HFF-Myc (cell line): ENCODE data around the gene C2orf49.

ENCODE experiments used
- DNase-seq: peaks from one replicate; pipeline ENCODE4 v3.0.0-alpha.2; 2011; ENCODE audit warnings: low read depth; ENCODE audit errors: extremely low read depth
- H3K4me3 ChIP-seq: replicated peaks from 2 replicates; pipeline ENCODE4 v1.5.1; 2011; ENCODE audit warnings: low read depth, mild to moderate bottlenecking, control low read depth, low read length
- TF ChIP-seq, protein P1 (sequence below): IDR thresholded peaks from 2 replicates; pipeline ENCODE4 v1.5.1; 2012; ENCODE audit warnings: mild to moderate bottlenecking, low read depth, low read length, control low read depth; ENCODE audit errors: missing control alignments

The C2orf49 gene

GRCh38 chr2:105294844-105295481, 42.4 kb upstream of the C2orf49 start:
- TF ChIP-seq, protein P1, sequence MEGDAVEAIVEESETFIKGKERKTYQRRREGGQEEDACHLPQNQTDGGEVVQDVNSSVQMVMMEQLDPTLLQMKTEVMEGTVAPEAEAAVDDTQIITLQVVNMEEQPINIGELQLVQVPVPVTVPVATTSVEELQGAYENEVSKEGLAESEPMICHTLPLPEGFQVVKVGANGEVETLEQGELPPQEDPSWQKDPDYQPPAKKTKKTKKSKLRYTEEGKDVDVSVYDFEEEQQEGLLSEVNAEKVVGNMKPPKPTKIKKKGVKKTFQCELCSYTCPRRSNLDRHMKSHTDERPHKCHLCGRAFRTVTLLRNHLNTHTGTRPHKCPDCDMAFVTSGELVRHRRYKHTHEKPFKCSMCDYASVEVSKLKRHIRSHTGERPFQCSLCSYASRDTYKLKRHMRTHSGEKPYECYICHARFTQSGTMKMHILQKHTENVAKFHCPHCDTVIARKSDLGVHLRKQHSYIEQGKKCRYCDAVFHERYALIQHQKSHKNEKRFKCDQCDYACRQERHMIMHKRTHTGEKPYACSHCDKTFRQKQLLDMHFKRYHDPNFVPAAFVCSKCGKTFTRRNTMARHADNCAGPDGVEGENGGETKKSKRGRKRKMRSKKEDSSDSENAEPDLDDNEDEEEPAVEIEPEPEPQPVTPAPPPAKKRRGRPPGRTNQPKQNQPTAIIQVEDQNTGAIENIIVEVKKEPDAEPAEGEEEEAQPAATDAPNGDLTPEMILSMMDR = peak; percentile 67
- H3K4me3 ChIP-seq = no peak overlapping the region
- DNase-seq = peak; percentile 44

GRCh38 chr2:105296017-105296611, 41.2 kb upstream of the C2orf49 start:
- DNase-seq = no peak
- H3K4me3 ChIP-seq = no peak overlapping the region
- TF ChIP-seq, protein P1 = no peak

DNA sequence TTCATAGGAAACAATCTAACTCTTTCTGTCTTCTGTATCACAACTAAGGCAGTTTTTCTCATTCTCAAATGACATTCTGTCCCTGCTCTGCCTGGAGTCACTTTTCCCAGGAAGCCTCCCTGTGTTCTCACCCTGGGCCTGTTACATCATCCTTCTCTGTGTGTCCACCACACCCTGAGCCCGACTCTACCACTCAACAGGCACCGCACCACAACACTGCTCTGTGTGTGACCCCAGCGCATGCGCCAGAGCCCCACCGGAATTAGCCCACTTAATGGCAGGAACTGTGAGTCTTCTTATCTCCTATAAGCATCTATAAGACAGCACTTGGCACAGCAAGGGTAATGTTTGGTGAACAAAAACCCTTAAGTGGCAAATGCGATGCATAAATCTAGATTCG, 40.1 kb upstream of the C2orf49 start:
- no peak for DNase-seq
- TF ChIP-seq, protein P1 = no peak
- no peak overlapping the region for H3K4me3 ChIP-seq

- TF ChIP-seq, protein P1 = no peak
- H3K4me3 ChIP-seq = no peak overlapping the region
- no peak for DNase-seq
Observed at GRCh38 chr2:105298017-105298416, 39.3 kb upstream of the C2orf49 start.

GRCh38 chr2:105299290-105299689, 38.0 kb upstream of the C2orf49 start:
- no peak overlapping the region for H3K4me3 ChIP-seq
- TF ChIP-seq, protein P1 = no peak
- DNase-seq = no peak

DNA sequence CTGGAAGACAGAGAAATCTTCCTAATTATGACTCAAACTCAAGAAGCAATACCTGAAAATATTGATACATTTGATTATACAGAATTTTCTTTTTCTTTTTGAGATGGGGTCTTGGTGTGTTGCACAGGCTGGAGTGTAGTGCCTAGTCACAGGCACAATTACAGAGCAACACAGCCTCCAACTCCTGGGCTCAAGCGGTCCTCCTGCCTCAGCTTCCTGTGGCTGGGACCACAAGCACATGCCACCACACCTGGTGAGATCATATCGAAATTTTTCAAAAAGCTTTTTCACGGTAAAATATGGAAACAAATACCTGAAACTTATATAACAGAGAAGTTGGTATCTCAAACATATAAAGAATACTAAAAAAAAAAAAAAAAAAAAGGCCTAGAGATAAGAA, 35.7 kb upstream of the C2orf49 start:
- DNase-seq = no peak
- TF ChIP-seq, protein P1 = no peak
- no peak overlapping the region for H3K4me3 ChIP-seq

DNA sequence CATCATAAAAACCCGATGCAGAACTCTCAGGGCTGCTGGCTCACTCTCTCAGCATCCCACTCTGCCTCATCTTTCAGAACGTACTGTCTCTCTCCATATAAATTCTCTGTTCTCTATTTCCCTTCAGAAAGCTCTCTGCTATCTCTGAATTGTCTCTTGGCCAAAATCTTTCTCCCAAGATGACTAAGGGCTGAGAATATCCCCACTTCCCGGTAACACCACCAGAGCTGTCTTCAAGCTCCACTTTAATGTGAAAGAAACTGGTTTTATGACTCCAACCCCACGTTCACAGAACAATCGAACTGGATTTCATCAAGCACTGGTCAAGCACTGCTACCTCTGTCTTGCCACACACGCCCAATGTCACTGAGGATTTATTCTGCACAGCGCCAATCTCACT, 30.2 kb upstream of the C2orf49 start:
- TF ChIP-seq, protein P1 = no peak
- no peak for DNase-seq
- no peak overlapping the region for H3K4me3 ChIP-seq
